Thyroid gland (tissue), 4 donors: ENCODE results near the gene VAV3. TPM values are rescaled to one million over a fixed set of nuclear protein-coding genes. Genes with fewer than 3 reads are reported as not detected.
A peak's percentile ranks its signal among the peaks of the same experiment; 100 is the strongest.

Source experiments
- DNase-seq, 2 donors: peaks; one replicate each; pipeline ENCODE4 v3.0.0-alpha.2; 2019
- H3K27ac ChIP-seq, 3 donors: fragments of 200-600 bp; sonication (generic); 1 replicate in 2 of 3; 2 replicates in 1 of 3; pipeline ENCODE4 v1.5.1; 2016 to 2019; ENCODE audit warnings: mild to moderate bottlenecking in 1 of 3, moderate library complexity in 1 of 3
- H3K27me3 ChIP-seq: fragments of 200-600 bp; sonication (generic); one replicate; pipeline ENCODE4 v1.5.1; 2019
- H3K36me3 ChIP-seq, 2 donors: fragments of 200-600 bp; sonication (generic); one replicate each; pipeline ENCODE4 v1.5.1; 2016 to 2019
- H3K4me1 ChIP-seq, 2 donors: fragments of 200-600 bp; sonication (generic); one replicate each; pipeline ENCODE4 v1.5.1; 2017 to 2019
- H3K4me3 ChIP-seq, 3 donors: fragments of 200-600 bp; sonication (generic); replicated peaks in 1 of 3; 1 replicate in 2 of 3; 2 replicates in 1 of 3; pipeline ENCODE4 v1.5.1; 2016; ENCODE audit warnings: mild to moderate bottlenecking in 1 of 3
- H3K9me3 ChIP-seq: fragments of 200-600 bp; sonication (generic); one replicate; pipeline ENCODE4 v1.5.1; 2017
- CTCF ChIP-seq, 6 experiments: fragments of 200-600 bp in 3 of 6; fragments of 450-650 bp in 3 of 6; sonication (generic) in 3 of 6; IDR thresholded peaks; one replicate each; pipeline ENCODE4 v1.5.1; 2016 to 2019; ENCODE audit warnings: antibody characterized with exemption in 6 of 6, mild to moderate bottlenecking in 2 of 6, inconsistent platforms in 1 of 6, moderate library complexity in 1 of 6
- POLR2A ChIP-seq, 2 donors: fragments of 450-650 bp; IDR thresholded peaks; one replicate each; pipeline ENCODE4 v1.6.1; 2017; ENCODE audit warnings: antibody characterized with exemption in 2 of 2, mild to moderate bottlenecking in 2 of 2, moderate library complexity in 1 of 2
- WGBS, 2 donors: methylation state at CpG; one replicate each; pipeline ENCODE4 v1.1.5; 2017; 5-methylcytosine and 5-hydroxymethylcytosine counted together
- intact Hi-C: fragments of 100-400 bp; cut with DNase I; formaldehyde crosslinking; loops from one replicate; pipeline ENCODE4 v1.15.1; 2023
- total RNA-seq, 4 donors: library from RNA; depleted of rRNA; stranded (reverse); fragments of >200 nt; gene quantifications; one replicate each; pipeline ENCODE4 v1.2.3, GENCODE V29; 2016

VAV3 gene
- total RNA-seq, 4 donors from 2014 or later: 14.8 to 22.8 (median 18.8) TPM

- Histone ChIP-seq H3K36me3 (no peaks in the 10 kb centered on the region), H3K27me3 (no peaks in the 10 kb centered on the region), H3K27ac (no peak overlapping the region), H3K4me3 (no peak overlapping the region), H3K4me1 (no peaks in the 10 kb centered on the region), H3K9me3 (no peaks in the 10 kb centered on the region)
- intact Hi-C loops: no loop called here
- no peak for TF ChIP-seq CTCF (IDR thresholded peaks at IDR 0.05)
- WGBS, 2 donors: 42 to 71% methylated on average over 2 of the region's 2 CpGs
- no peak for DNase-seq
Measured at GRCh38 chr1:107974090-107974489, 9.1 kb upstream of the VAV3 start.

GRCh38 chr1:107972391-107973180, 7.6 kb upstream of the VAV3 start:
- 57 to 69% methylated on average over 3 of the region's 3 CpGs for WGBS, 2 donors

GRCh38 chr1:107966550-107966949, 1.6 kb upstream of the VAV3 start:
- TF ChIP-seq CTCF (IDR thresholded peaks at IDR 0.05) (no peak), POLR2A (IDR thresholded peaks at IDR 0.05) (no peak)
- peaks cover 6 to 7% of the 10 kb centered on the region in 2 donors for H3K4me1 ChIP-seq
- H3K27me3 ChIP-seq: no peaks in the 10 kb centered on the region
- intact Hi-C loops: no loop called here
- no peak overlapping the region for H3K27ac ChIP-seq
- no peaks in the 10 kb centered on the region for H3K9me3 ChIP-seq
- no peaks in the 10 kb centered on the region for H3K36me3 ChIP-seq
- DNase-seq: no peak
- no peak overlapping the region for H3K4me3 ChIP-seq
- 79 to 86% methylated on average over 8 of the region's 8 CpGs for WGBS, 2 donors

More at GRCh38 chr1:107972391-107973180, 7.6 kb upstream of the VAV3 start:
- Histone ChIP-seq H3K9me3 (no peaks in the 10 kb centered on the region), H3K4me3 (no peak overlapping the region), H3K36me3 (no peaks in the 10 kb centered on the region), H3K27ac (no peak overlapping the region), H3K27me3 (no peaks in the 10 kb centered on the region), H3K4me1 (no peaks in the 10 kb centered on the region)
- intact Hi-C loops: no loop called here
- TF ChIP-seq CTCF (IDR thresholded peaks at IDR 0.05): no peak
- no peak for TF ChIP-seq POLR2A (IDR thresholded peaks at IDR 0.05)
- no peak for DNase-seq

- WGBS, 2 donors: 1 to 2% methylated on average over 13 to 27 of the region's 79 CpGs
- Histone ChIP-seq H3K36me3 (no peaks in the 10 kb centered on the region), H3K27ac (peak overlapping the region; percentile 68 to 81 (median 73)), H3K27me3 (no peaks in the 10 kb centered on the region), H3K9me3 (no peaks in the 10 kb centered on the region), H3K4me3 (peak overlapping the region; percentile 25 to 60 (median 39)), H3K4me1 (peaks cover 6 to 7% of the 10 kb centered on the region in 2 donors)
- DNase-seq: peak; percentile 48 to 58
- intact Hi-C loops: no loop called here
- TF ChIP-seq POLR2A (IDR thresholded peaks at IDR 0.05) (no peak), CTCF (IDR thresholded peaks at IDR 0.05) (no peak)
Measured at GRCh38 chr1:107964336-107965109, 457 bp downstream of the VAV3 start.
